Mesothelial cell of epicardium (in vitro differentiated cells): ENCODE results near the gene SLC2A10. TPM values are rescaled to one million over a fixed set of nuclear protein-coding genes. Genes with fewer than 3 reads are reported as not detected.

Experiments
- DNase-seq, 2 experiments: peaks; one replicate each; pipeline ENCODE4 v3.0.0; 2021; ENCODE audit warnings: low spot score in 2 of 2; ENCODE audit not compliant: unreplicated experiment in 2 of 2
- H3K27ac Mint-ChIP-seq: 2 replicates; pipeline ENCODE4 v1.8.0; 2021; ENCODE audit warnings: mixed read lengths
- H3K27me3 Mint-ChIP-seq: 2 replicates; pipeline ENCODE4 v1.8.0; 2021; ENCODE audit warnings: low read depth, mixed read lengths
- H3K36me3 Mint-ChIP-seq: 2 replicates; pipeline ENCODE4 v1.8.0; 2021; ENCODE audit warnings: mixed read lengths
- H3K4me1 Mint-ChIP-seq: 2 replicates; pipeline ENCODE4 v1.8.0; 2021; ENCODE audit warnings: mixed read lengths
- H3K4me3 Mint-ChIP-seq: 2 replicates; pipeline ENCODE4 v1.8.0; 2021; ENCODE audit warnings: mild to moderate bottlenecking, moderate library complexity, mixed read lengths
- H3K9me3 Mint-ChIP-seq: 2 replicates; pipeline ENCODE4 v1.8.0; 2021; ENCODE audit warnings: mixed read lengths
- total RNA-seq: library from RNA; stranded (reverse); gene quantifications from 3 replicates; pipeline ENCODE4 v1.2.1, GENCODE V29; 2021
- TF ChIP-seq, protein P1 (sequence below): fragments of 200-600 bp; sonication (generic); IDR thresholded peaks from one replicate; pipeline ENCODE4 v1.5.0; 2021; ENCODE audit warnings: antibody characterized with exemption; ENCODE audit not compliant: unreplicated experiment

SLC2A10 gene
- total RNA-seq, 1 donor from 2014 or later = 21.7 TPM

GRCh38 chr20:46761566-46761965 is 52.1 kb downstream of the SLC2A10 start:
- no peak for DNase-seq
- Mint-ChIP-seq H3K4me1 (no peaks in the 10 kb centered on the region), H3K36me3 (no peaks in the 10 kb centered on the region), H3K27ac (no peak overlapping the region), H3K4me3 (no peak overlapping the region), H3K27me3 (peaks cover 2% of the 10 kb centered on the region), H3K9me3 (no peaks in the 10 kb centered on the region)
- TF ChIP-seq, protein P1, sequence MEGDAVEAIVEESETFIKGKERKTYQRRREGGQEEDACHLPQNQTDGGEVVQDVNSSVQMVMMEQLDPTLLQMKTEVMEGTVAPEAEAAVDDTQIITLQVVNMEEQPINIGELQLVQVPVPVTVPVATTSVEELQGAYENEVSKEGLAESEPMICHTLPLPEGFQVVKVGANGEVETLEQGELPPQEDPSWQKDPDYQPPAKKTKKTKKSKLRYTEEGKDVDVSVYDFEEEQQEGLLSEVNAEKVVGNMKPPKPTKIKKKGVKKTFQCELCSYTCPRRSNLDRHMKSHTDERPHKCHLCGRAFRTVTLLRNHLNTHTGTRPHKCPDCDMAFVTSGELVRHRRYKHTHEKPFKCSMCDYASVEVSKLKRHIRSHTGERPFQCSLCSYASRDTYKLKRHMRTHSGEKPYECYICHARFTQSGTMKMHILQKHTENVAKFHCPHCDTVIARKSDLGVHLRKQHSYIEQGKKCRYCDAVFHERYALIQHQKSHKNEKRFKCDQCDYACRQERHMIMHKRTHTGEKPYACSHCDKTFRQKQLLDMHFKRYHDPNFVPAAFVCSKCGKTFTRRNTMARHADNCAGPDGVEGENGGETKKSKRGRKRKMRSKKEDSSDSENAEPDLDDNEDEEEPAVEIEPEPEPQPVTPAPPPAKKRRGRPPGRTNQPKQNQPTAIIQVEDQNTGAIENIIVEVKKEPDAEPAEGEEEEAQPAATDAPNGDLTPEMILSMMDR = no peak

DNA sequence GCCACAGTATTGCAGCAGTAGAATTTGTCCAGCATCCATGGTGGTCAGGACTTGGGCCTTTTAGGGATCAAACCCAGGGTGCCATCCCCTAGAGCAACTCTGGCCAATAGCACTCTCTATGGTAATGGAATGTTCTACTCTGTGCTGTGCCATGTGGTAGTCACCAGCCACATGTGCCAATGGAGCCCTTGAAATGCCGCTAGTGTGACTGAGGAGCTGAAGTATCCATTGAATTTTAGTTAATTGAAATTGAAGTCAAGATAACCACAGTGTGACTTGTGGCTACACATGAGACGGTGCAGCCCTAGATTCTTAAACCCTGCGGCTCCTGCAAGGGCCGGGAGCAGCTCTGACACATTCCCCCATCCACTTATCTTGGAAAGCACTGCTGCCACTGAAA is 54.6 kb downstream of the SLC2A10 start:
- no peaks in the 10 kb centered on the region for H3K9me3 Mint-ChIP-seq
- H3K4me3 Mint-ChIP-seq = no peak overlapping the region
- H3K4me1 Mint-ChIP-seq = no peaks in the 10 kb centered on the region
- TF ChIP-seq, protein P1 = no peak
- H3K27me3 Mint-ChIP-seq = peaks cover 2% of the 10 kb centered on the region
- no peaks in the 10 kb centered on the region for H3K36me3 Mint-ChIP-seq
- no peak for DNase-seq
- H3K27ac Mint-ChIP-seq = no peak overlapping the region

DNA sequence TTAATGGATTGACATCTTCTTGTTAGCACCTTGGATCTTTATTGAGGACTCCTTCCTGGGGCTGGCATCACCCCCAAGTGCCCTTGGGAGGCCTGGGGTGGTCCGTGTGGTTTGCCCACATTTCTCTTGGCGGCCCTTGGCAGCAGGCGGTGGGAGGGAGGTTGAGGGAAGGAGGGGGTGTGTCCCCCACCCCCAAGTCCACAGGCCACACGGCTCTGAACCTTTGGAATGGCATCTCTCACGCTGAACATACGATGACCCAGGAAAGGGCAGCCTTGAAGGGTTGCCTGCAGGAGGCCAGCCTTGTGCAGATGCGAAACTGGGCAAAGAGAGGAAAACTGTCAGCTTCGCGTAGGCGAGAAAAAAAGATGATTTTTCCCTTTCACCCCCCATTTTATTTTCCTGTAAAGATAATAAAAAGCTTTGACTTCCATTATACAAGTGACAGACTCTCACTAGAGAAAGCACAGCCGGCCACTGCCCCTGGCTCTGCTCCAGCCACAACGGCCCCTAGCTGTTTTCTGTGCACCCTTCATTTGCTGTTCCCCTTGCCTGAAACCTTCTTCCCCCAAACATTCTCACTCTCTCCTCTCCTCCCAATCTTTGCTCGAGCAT is 56.2 kb downstream of the SLC2A10 start:
- Mint-ChIP-seq H3K36me3 (no peaks in the 10 kb centered on the region), H3K9me3 (no peaks in the 10 kb centered on the region), H3K4me1 (no peaks in the 10 kb centered on the region), H3K27ac (no peak overlapping the region), H3K27me3 (peaks cover 4% of the 10 kb centered on the region), H3K4me3 (no peak overlapping the region)
- TF ChIP-seq, protein P1 = no peak
- no peak for DNase-seq

DNA sequence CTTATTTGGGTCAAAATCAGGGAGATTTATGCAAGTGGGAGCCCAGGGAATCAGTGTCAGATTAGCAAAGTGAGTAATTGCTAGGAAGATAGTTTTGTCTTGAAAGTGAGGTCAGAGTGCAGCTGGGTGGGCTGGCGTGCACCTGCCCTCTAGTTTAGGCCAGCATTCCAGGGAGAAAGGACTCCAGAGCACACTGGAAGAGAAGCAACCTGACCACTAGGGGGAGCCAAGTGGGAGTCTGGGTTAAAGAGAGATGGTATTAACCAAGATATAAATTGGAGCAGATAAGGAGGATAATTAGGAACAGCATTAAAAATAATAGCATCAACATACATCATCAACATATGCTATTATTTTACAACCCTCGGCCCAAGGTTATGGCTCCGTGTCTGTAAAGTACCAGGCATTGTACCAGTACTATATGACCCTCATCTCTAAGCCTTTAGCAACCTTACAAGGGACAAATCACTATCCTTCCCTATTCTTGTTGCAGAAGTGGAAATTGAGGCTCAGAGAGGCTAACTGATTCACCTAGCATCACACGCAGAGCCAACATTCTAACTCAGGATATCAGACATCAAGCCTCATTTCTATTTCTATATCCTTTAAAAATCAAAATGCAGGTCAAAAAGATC is 57.8 kb downstream of the SLC2A10 start:
- TF ChIP-seq, protein P1 = peak; percentile 61
- no peaks in the 10 kb centered on the region for H3K9me3 Mint-ChIP-seq
- H3K27me3 Mint-ChIP-seq = peaks cover 6% of the 10 kb centered on the region
- no peak overlapping the region for H3K4me3 Mint-ChIP-seq
- no peak overlapping the region for H3K27ac Mint-ChIP-seq
- no peaks in the 10 kb centered on the region for H3K4me1 Mint-ChIP-seq
- no peak for DNase-seq
- H3K36me3 Mint-ChIP-seq = no peaks in the 10 kb centered on the region

GRCh38 chr20:46770330-46771194 is 61.1 kb downstream of the SLC2A10 start:
- Mint-ChIP-seq H3K4me3 (no peak overlapping the region), H3K27ac (no peak overlapping the region), H3K9me3 (peaks cover 1% of the 10 kb centered on the region), H3K36me3 (no peaks in the 10 kb centered on the region), H3K4me1 (no peaks in the 10 kb centered on the region), H3K27me3 (peaks cover 20% of the 10 kb centered on the region)
- TF ChIP-seq, protein P1 = no peak
- no peak for DNase-seq
